HFFc6 (cell line): Measurements from ENCODE around the gene STK11IP. TPM values are rescaled to one million over a fixed set of nuclear protein-coding genes. Genes with fewer than 3 reads are reported as not detected.

Source experiments
- DNase-seq: peaks from one replicate; pipeline ENCODE4 v3.0.0-alpha.2; 2018
- H3K27ac Mint-ChIP-seq: 2 replicates; pipeline ENCODE4 v1.8.0; 2020; ENCODE audit warnings: mild to moderate bottlenecking, mixed read lengths
- H3K27me3 Mint-ChIP-seq: 2 replicates; pipeline ENCODE4 v1.8.0; 2021; ENCODE audit warnings: mild to moderate bottlenecking, moderate library complexity, mixed read lengths; ENCODE audit not compliant: insufficient read depth
- H3K36me3 Mint-ChIP-seq: 2 replicates; pipeline ENCODE4 v1.8.0; 2021; ENCODE audit warnings: low read depth, mixed read lengths
- H3K4me1 Mint-ChIP-seq: 2 replicates; pipeline ENCODE4 v1.8.0; 2020; ENCODE audit warnings: low read depth, mixed read lengths
- H3K4me3 Mint-ChIP-seq: 2 replicates; pipeline ENCODE4 v1.8.0; 2020; ENCODE audit warnings: mild to moderate bottlenecking, moderate library complexity, mixed read lengths
- H3K9me3 Mint-ChIP-seq: 2 replicates; pipeline ENCODE4 v1.8.0; 2020; ENCODE audit warnings: mild to moderate bottlenecking, mixed read lengths
- CTCF ChIP-seq: fragments of 200-600 bp; sonication (generic); IDR thresholded peaks from 2 replicates; pipeline ENCODE4 v1.5.0; 2021; ENCODE audit warnings: antibody characterized with exemption, mild to moderate bottlenecking
- total RNA-seq, 6 experiments: library from RNA; stranded (reverse); fragmentation: NEBNext Ultra II Directional; extraction: Animal tissue kit (Norgen Biotek cat#: 25700); gene quantifications; 2 replicates in 1 of 6; 3 replicates in 5 of 6; pipeline ENCODE4 v1.2.3, GENCODE V29; 2021

STK11IP gene
- total RNA-seq, 6 experiments from 2014 or later = 17.4 to 21.5 (median 18.9) TPM

- no peak for DNase-seq
- Mint-ChIP-seq H3K4me3 (no peak overlapping the region), H3K4me1 (peaks cover 7% of the 10 kb centered on the region; the same call in 1 of the 2 replicates), H3K27me3 (no peaks in the 10 kb centered on the region; the same call in none of the 2 replicates), H3K27ac (no peak overlapping the region), H3K36me3 (no peaks in the 10 kb centered on the region), H3K9me3 (no peaks in the 10 kb centered on the region)
- TF ChIP-seq CTCF = no peak
These were observed 41.2 kb upstream of the STK11IP start for GRCh38 chr2:219556413-219556812.

- Mint-ChIP-seq H3K27ac (no peak overlapping the region), H3K9me3 (no peaks in the 10 kb centered on the region), H3K36me3 (no peaks in the 10 kb centered on the region), H3K27me3 (no peaks in the 10 kb centered on the region; the same call in none of the 2 replicates), H3K4me1 (peaks cover 7% of the 10 kb centered on the region; the same call in 1 of the 2 replicates), H3K4me3 (no peak overlapping the region)
- TF ChIP-seq CTCF = no peak
- DNase-seq = no peak
These were observed 40.3 kb upstream of the STK11IP start for GRCh38 chr2:219557320-219557719.

GRCh38 chr2:219557791-219558785 is 39.6 kb upstream of the STK11IP start:
- Mint-ChIP-seq H3K27me3 (no peaks in the 10 kb centered on the region; the same call in none of the 2 replicates), H3K9me3 (no peaks in the 10 kb centered on the region), H3K4me3 (no peak overlapping the region), H3K4me1 (peaks cover 7% of the 10 kb centered on the region; the same call in 1 of the 2 replicates), H3K27ac (no peak overlapping the region), H3K36me3 (no peaks in the 10 kb centered on the region)
- no peak for TF ChIP-seq CTCF
- no peak for DNase-seq

- DNase-seq = no peak
- H3K36me3 Mint-ChIP-seq = peaks cover under 1% of the 10 kb centered on the region; the same call in 1 of the 2 replicates
- no peak for TF ChIP-seq CTCF
- no peaks in the 10 kb centered on the region for H3K9me3 Mint-ChIP-seq
- no peak overlapping the region for H3K27ac Mint-ChIP-seq
- H3K27me3 Mint-ChIP-seq = no peaks in the 10 kb centered on the region; the same call in none of the 2 replicates
- no peak overlapping the region for H3K4me3 Mint-ChIP-seq
- peaks cover 7% of the 10 kb centered on the region; the same call in 1 of the 2 replicates for H3K4me1 Mint-ChIP-seq
These were observed 38.3 kb upstream of the STK11IP start for GRCh38 chr2:219559156-219559915.
